ENCODE data around the gene HFE. TPM values are rescaled to one million over a fixed set of nuclear protein-coding genes. Genes with fewer than 3 reads are reported as not detected.
A peak's percentile ranks its signal among the peaks of the same experiment; 100 is the strongest.

HFE gene
- total RNA-seq, 1 donor from 2014 or later = 1.2 TPM

- Mint-ChIP-seq H3K4me3 (ENCODE audit: unreplicated experiment) (peak overlapping the region; percentile 96), H3K4me1 (ENCODE audit: unreplicated experiment) (peaks cover 12% of the 10 kb centered on the region), H3K36me3 (ENCODE audit: low read depth, unreplicated experiment) (no peaks in the 10 kb centered on the region), H3K9me3 (ENCODE audit: unreplicated experiment) (no peaks in the 10 kb centered on the region), H3K27me3 (ENCODE audit: unreplicated experiment) (peaks cover 5% of the 10 kb centered on the region), H3K27ac (ENCODE audit: unreplicated experiment) (peak overlapping the region; percentile 99)
- TF ChIP-seq CTCF (IDR thresholded peaks at IDR 0.05; ENCODE audit: unreplicated experiment) = no peak
- no peak for DNase-seq (ENCODE audit: low spot score)
Measured at GRCh38 chr6:26053992-26054780, 33.0 kb upstream of the HFE start.

- DNase-seq (ENCODE audit: low spot score) = peak; percentile 77
- H3K9me3 Mint-ChIP-seq (ENCODE audit: unreplicated experiment) = no peaks in the 10 kb centered on the region
- H3K4me3 Mint-ChIP-seq (ENCODE audit: unreplicated experiment) = peak overlapping the region; percentile 96
- H3K27me3 Mint-ChIP-seq (ENCODE audit: unreplicated experiment) = peaks cover 5% of the 10 kb centered on the region
- H3K27ac Mint-ChIP-seq (ENCODE audit: unreplicated experiment) = peak overlapping the region; percentile 99
- H3K36me3 Mint-ChIP-seq (ENCODE audit: low read depth, unreplicated experiment) = no peaks in the 10 kb centered on the region
- no peak for TF ChIP-seq CTCF (IDR thresholded peaks at IDR 0.05; ENCODE audit: unreplicated experiment)
- H3K4me1 Mint-ChIP-seq (ENCODE audit: unreplicated experiment) = peaks cover 12% of the 10 kb centered on the region
Measured at GRCh38 chr6:26054781-26055718, 32.2 kb upstream of the HFE start.

GRCh38 chr6:26055719-26056582 lies 31.3 kb upstream of the HFE start:
- Mint-ChIP-seq H3K36me3 (ENCODE audit: low read depth, unreplicated experiment) (no peaks in the 10 kb centered on the region), H3K9me3 (ENCODE audit: unreplicated experiment) (no peaks in the 10 kb centered on the region), H3K4me3 (ENCODE audit: unreplicated experiment) (peak overlapping the region; percentile 96), H3K27ac (ENCODE audit: unreplicated experiment) (peak overlapping the region; percentile 99), H3K4me1 (ENCODE audit: unreplicated experiment) (peaks cover 12% of the 10 kb centered on the region), H3K27me3 (ENCODE audit: unreplicated experiment) (peaks cover 5% of the 10 kb centered on the region)
- DNase-seq (ENCODE audit: low spot score) = peak; percentile 76
- TF ChIP-seq CTCF (IDR thresholded peaks at IDR 0.05; ENCODE audit: unreplicated experiment) = no peak

- Mint-ChIP-seq H3K9me3 (ENCODE audit: unreplicated experiment) (no peaks in the 10 kb centered on the region), H3K4me3 (ENCODE audit: unreplicated experiment) (peak overlapping the region; percentile 96), H3K27me3 (ENCODE audit: unreplicated experiment) (peaks cover 5% of the 10 kb centered on the region), H3K27ac (ENCODE audit: unreplicated experiment) (peak overlapping the region; percentile 94), H3K36me3 (ENCODE audit: low read depth, unreplicated experiment) (no peaks in the 10 kb centered on the region), H3K4me1 (ENCODE audit: unreplicated experiment) (peaks cover 12% of the 10 kb centered on the region)
- peak; percentile 17 for DNase-seq (ENCODE audit: low spot score)
- no peak for TF ChIP-seq CTCF (IDR thresholded peaks at IDR 0.05; ENCODE audit: unreplicated experiment)
Measured at GRCh38 chr6:26056583-26057350, 30.5 kb upstream of the HFE start.
